Activated CD8-positive, alpha-beta memory T cell treated with anti-CD3 and anti-CD28 coated beads, Interleukin-2, amount 50 U/mL, for 24 hours (primary cell): ENCODE measurements around the gene TSEN34.
"Not testable (repeated sequence)": the region's sequence is repeated elsewhere in the genome, so short reads cannot be mapped to it uniquely, and the experiment has no call there.

Experiments
- DNase-seq: peaks from one replicate; pipeline ENCODE4 v3.0.0-alpha.2; 2020; ENCODE audit errors: extremely low read depth

Gene TSEN34

GRCh38 chr19:54209058-54209810, 18.1 kb downstream of the TSEN34 start:
- DNase-seq, result no peak

- DNase-seq, result no peak
Measured at GRCh38 chr19:54209811-54210494, 18.8 kb downstream of the TSEN34 start.

GRCh38 chr19:54211235-54211634, 20.1 kb downstream of the TSEN34 start:
- DNase-seq, result no peak

GRCh38 chr19:54214217-54214616, 23.1 kb downstream of the TSEN34 start:
- DNase-seq, result not testable (repeated sequence)

GRCh38 chr19:54214734-54215133, 23.6 kb downstream of the TSEN34 start:
- not testable (repeated sequence) for DNase-seq

GRCh38 chr19:54216869-54217268, 25.8 kb downstream of the TSEN34 start:
- no peak for DNase-seq

GRCh38 chr19:54217517-54218247, 26.6 kb downstream of the TSEN34 start:
- not testable (repeated sequence) for DNase-seq

- no peak for DNase-seq
Measured at GRCh38 chr19:54218259-54218658, 27.2 kb downstream of the TSEN34 start.

GRCh38 chr19:54218960-54219661, 28.0 kb downstream of the TSEN34 start:
- no peak for DNase-seq

- DNase-seq, result not testable (repeated sequence)
Measured at GRCh38 chr19:54219702-54220101, 28.6 kb downstream of the TSEN34 start.

GRCh38 chr19:54221947-54222346, 30.8 kb downstream of the TSEN34 start:
- DNase-seq, result not testable (repeated sequence)

- not testable (repeated sequence) for DNase-seq
Measured at GRCh38 chr19:54222474-54223276, 31.6 kb downstream of the TSEN34 start, which contains the start of gene LILRB3. Gene LILRB3 (minus strand): TSS chr19:54223007. CDS start chr19:54222976, 31 bp downstream.

- DNase-seq, result not testable (repeated sequence)
Measured at GRCh38 chr19:54223277-54223936, 32.3 kb downstream of the TSEN34 start.

- DNase-seq, result not testable (repeated sequence)
Measured at GRCh38 chr19:54223937-54224281, 32.8 kb downstream of the TSEN34 start.

GRCh38 chr19:54224619-54225018, 33.5 kb downstream of the TSEN34 start:
- not testable (repeated sequence) for DNase-seq

GRCh38 chr19:54229146-54229545, 38.0 kb downstream of the TSEN34 start:
- DNase-seq, result no peak

GRCh38 chr19:54230031-54230430, 38.9 kb downstream of the TSEN34 start:
- no peak for DNase-seq

- DNase-seq, result peak; percentile 68
Measured at GRCh38 chr19:54231077-54231931, 40.2 kb downstream of the TSEN34 start.

- DNase-seq, result no peak
Measured at GRCh38 chr19:54233941-54234340, 42.8 kb downstream of the TSEN34 start.
